ENCODE measurements around the gene CHURC1. TPM values are rescaled to one million over a fixed set of nuclear protein-coding genes. Genes with fewer than 3 reads are reported as not detected.

Gene CHURC1
- 24.3 and 59.8 TPM in 2 replicates for total RNA-seq (ENCODE audit: low replicate concordance)

GRCh38 chr14:64914237-64915028 is at the start of gene CHURC1:
Gene CHURC1, plus strand, starts transcription at chr14:64914455. Its CDS starts 41 bp downstream, at chr14:64914496.
- Histone ChIP-seq H3K4me1 (peaks cover 10% of the 10 kb centered on the region), H3K9me3 (ENCODE audit: low read depth) (no peaks in the 10 kb centered on the region), H3F3A (ENCODE audit: low read depth) (peaks cover 8% of the 10 kb centered on the region), H3K79me2 (ENCODE audit: low read depth) (peaks cover 41% of the 10 kb centered on the region), H3K36me3 (no peaks in the 10 kb centered on the region), H3K9ac (peak within 1 kb of the TSS; percentile 92), H3K4me3 (peak within 1 kb of the TSS; percentile 97), H3K27ac (peak within 1 kb of the TSS; percentile 65), H3K4me2 (peak within 1 kb of the TSS; percentile 92), H4K20me1 (ENCODE audit: low read depth) (peaks cover 12% of the 10 kb centered on the region), H3K27me3 (no peaks in the 10 kb centered on the region), H2AFZ (replicated peaks) (peak within 1 kb of the TSS; percentile 99)
- Mint-ChIP-seq H3K36me3 (peaks cover 1% of the 10 kb centered on the region), H3K4me3 (peak within 1 kb of the TSS; percentile 87), H3K9me3 (no peaks in the 10 kb centered on the region), H3K4me1 (peaks cover 17% of the 10 kb centered on the region), H3K27ac (peak within 1 kb of the TSS; percentile 88), H3K27me3 (ENCODE audit: insufficient read depth, low read depth) (peaks cover 2% of the 10 kb centered on the region)
- TF ChIP-seq EZH2phosphoT487 (IDR thresholded peaks at IDR 0.05) (no peak), CTCF (IDR thresholded peaks at IDR 0.05) (no peak), EZH2 (IDR thresholded peaks at IDR 0.05) (no peak)
- DNase-seq (ENCODE audit: low spot score) = peak; percentile 99

GRCh38 chr14:64865109-64865508 is 49.1 kb upstream of the CHURC1 start:
- H3K4me1 Mint-ChIP-seq = peaks cover 12% of the 10 kb centered on the region
- no peaks in the 10 kb centered on the region for H3K9me3 ChIP-seq (ENCODE audit: low read depth)
- no peaks in the 10 kb centered on the region for H3K36me3 Mint-ChIP-seq
- DNase-seq (ENCODE audit: low spot score) = no peak
- H3K27me3 Mint-ChIP-seq (ENCODE audit: insufficient read depth, low read depth) = peaks cover 7% of the 10 kb centered on the region
- no peak overlapping the region for H3K4me3 ChIP-seq
- H4K20me1 ChIP-seq (ENCODE audit: low read depth) = no peaks in the 10 kb centered on the region
- no peaks in the 10 kb centered on the region for H3K27me3 ChIP-seq
- no peak overlapping the region for H3K27ac Mint-ChIP-seq
- no peaks in the 10 kb centered on the region for H3K36me3 ChIP-seq
- H3K27ac ChIP-seq = no peak overlapping the region
- TF ChIP-seq EZH2 (IDR thresholded peaks at IDR 0.05) (no peak), CTCF (IDR thresholded peaks at IDR 0.05) (no peak), EZH2phosphoT487 (IDR thresholded peaks at IDR 0.05) (no peak)
- no peak overlapping the region for H3K4me2 ChIP-seq
- H2AFZ ChIP-seq (replicated peaks) = no peak overlapping the region
- no peaks in the 10 kb centered on the region for H3K79me2 ChIP-seq (ENCODE audit: low read depth)
- peaks cover 16% of the 10 kb centered on the region for H3K4me1 ChIP-seq
- H3F3A ChIP-seq (ENCODE audit: low read depth) = peaks cover 10% of the 10 kb centered on the region
- no peak overlapping the region for H3K9ac ChIP-seq
- H3K4me3 Mint-ChIP-seq = no peak overlapping the region
- no peaks in the 10 kb centered on the region for H3K9me3 Mint-ChIP-seq

- H3K4me3 ChIP-seq = no peak overlapping the region
- no peak overlapping the region for H3K9ac ChIP-seq
- peaks cover 7% of the 10 kb centered on the region for H3K27me3 ChIP-seq
- H2AFZ ChIP-seq (replicated peaks) = no peak overlapping the region
- Mint-ChIP-seq H3K4me1 (peaks cover 10% of the 10 kb centered on the region), H3K36me3 (no peaks in the 10 kb centered on the region), H3K27me3 (ENCODE audit: insufficient read depth, low read depth) (peaks cover 8% of the 10 kb centered on the region), H3K9me3 (no peaks in the 10 kb centered on the region), H3K4me3 (no peak overlapping the region), H3K27ac (no peak overlapping the region)
- no peaks in the 10 kb centered on the region for H3K79me2 ChIP-seq (ENCODE audit: low read depth)
- no peaks in the 10 kb centered on the region for H4K20me1 ChIP-seq (ENCODE audit: low read depth)
- no peak for DNase-seq (ENCODE audit: low spot score)
- no peak overlapping the region for H3K27ac ChIP-seq
- no peaks in the 10 kb centered on the region for H3K36me3 ChIP-seq
- H3K9me3 ChIP-seq (ENCODE audit: low read depth) = no peaks in the 10 kb centered on the region
- no peak for TF ChIP-seq EZH2 (IDR thresholded peaks at IDR 0.05)
- TF ChIP-seq CTCF (IDR thresholded peaks at IDR 0.05) = no peak
- TF ChIP-seq EZH2phosphoT487 (IDR thresholded peaks at IDR 0.05) = no peak
- H3F3A ChIP-seq (ENCODE audit: low read depth) = peaks cover 10% of the 10 kb centered on the region
- H3K4me2 ChIP-seq = no peak overlapping the region
- H3K4me1 ChIP-seq = peaks cover 11% of the 10 kb centered on the region
Observed at GRCh38 chr14:64865992-64866391, 48.3 kb upstream of the CHURC1 start.

Measured in neural progenitor cell (in vitro differentiated cells).